C4-2B (cell line): Measurements from ENCODE around the gene CMYA5.

ENCODE experiments used
- ZFX ChIP-seq: fragments of 450-650 bp; IDR thresholded peaks from 2 replicates; pipeline ENCODE4 v1.6.1; 2017
- TF ChIP-seq, protein P1 (sequence below): fragments of 450-650 bp; conservative IDR thresholded peaks from 2 replicates; pipeline ENCODE4 v1.5.1; 2017; ENCODE audit warnings: mild to moderate bottlenecking

DNA sequence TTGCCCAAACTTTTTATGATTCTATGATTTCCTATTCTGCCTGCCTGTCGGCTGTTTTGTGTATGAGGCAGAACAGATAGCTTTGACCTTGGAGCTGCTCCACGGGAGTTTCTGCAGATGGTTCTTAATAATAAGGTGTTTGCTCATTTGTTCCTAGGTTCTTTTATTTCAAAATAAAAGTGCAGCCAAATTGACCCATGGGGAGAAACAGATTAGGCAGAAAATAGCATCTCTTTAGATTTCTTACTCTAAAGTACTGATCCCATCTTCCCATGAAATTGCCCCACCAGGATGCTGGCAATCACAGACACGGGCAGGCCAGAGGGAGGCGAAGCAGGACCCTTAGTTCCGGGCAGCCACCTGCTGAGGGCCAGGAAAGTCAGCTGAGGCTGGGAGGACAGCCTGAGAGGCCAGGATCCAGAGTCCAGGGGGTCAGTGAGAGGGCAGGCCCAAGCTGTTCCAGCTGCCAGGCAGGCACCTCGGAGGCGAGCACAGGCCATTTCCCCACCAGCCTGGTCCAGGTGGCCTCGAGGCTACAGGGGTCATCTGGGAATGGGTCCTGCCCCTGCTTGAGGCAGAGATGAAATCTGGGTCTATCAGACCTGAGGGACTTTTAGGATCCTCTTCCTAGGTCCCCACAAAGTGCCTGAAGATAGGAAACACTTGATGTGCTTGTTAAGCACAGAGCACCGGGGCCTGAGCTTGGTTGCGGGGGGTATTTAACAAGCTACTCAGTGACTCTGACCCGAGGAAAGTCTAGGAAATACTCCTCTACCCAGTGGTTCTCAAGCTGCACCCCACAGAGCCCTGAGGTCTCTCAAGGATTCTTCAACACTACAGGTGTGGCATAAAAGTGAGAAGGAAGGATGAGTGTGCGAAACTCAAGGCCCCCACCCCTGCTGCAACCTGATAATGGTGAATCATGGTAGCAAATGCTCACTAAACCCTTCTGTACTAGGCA is 145.4 kb downstream of the CMYA5 start:
- TF ChIP-seq, protein P1, sequence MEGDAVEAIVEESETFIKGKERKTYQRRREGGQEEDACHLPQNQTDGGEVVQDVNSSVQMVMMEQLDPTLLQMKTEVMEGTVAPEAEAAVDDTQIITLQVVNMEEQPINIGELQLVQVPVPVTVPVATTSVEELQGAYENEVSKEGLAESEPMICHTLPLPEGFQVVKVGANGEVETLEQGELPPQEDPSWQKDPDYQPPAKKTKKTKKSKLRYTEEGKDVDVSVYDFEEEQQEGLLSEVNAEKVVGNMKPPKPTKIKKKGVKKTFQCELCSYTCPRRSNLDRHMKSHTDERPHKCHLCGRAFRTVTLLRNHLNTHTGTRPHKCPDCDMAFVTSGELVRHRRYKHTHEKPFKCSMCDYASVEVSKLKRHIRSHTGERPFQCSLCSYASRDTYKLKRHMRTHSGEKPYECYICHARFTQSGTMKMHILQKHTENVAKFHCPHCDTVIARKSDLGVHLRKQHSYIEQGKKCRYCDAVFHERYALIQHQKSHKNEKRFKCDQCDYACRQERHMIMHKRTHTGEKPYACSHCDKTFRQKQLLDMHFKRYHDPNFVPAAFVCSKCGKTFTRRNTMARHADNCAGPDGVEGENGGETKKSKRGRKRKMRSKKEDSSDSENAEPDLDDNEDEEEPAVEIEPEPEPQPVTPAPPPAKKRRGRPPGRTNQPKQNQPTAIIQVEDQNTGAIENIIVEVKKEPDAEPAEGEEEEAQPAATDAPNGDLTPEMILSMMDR: no peak
- no peak for TF ChIP-seq ZFX
